ENCODE results near the gene THOC6.
A peak's percentile ranks its signal among the peaks of the same experiment; 100 is the strongest.
"Not testable (repeated sequence)": the region's sequence is repeated elsewhere in the genome, so short reads cannot be mapped to it uniquely, and the experiment has no call there.

The THOC6 gene

DNA sequence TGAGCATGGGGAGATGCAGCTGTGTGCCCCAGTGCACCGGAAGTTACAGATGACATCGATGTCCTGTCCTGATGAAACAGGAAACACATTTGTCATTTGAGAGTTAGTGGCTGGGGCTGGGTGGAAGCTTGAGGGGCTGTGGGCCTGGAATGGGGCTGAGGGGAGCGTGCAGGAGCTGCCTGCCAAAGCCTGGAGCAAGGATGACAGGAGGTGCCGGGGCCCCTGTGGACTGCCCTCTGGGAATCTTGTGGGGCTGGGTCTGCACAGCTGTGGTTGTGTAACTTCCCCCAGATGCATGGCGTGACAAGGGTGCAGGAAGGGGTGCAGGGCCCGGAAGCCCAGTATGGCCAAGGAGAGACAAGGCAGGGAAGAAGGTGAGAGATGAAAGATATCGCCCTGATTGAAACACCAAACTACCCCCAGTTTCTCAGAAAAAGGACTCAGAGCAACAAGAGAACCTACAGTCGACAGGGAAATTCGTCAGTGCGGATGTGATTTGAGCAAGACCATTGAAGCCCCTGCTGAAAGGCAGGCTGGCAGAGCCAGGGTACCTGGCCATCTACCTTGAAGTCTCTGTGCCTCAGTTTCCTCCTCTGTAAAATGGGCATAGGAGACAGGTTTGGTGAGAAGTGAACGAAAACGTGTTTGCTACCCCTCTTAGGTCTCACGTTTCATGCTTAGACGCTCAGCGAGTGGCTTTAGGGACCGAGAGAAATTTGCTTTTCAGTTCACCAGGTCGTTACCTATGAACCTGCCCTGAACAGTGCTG lies 31.3 kb downstream of the THOC6 start:
- ATAC-seq, result no peak
- DNase-seq, result no peak

- DNase-seq, result not testable (repeated sequence)
Observed at GRCh38 chr16:3055734-3056115, 31.9 kb downstream of the THOC6 start.

GRCh38 chr16:3056336-3057180 lies 32.7 kb downstream of the THOC6 start:
- ATAC-seq (no peak), DNase-seq (no peak)

More at GRCh38 chr16:3055734-3056115, 31.9 kb downstream of the THOC6 start:
- ATAC-seq, result not testable (repeated sequence)

GRCh38 chr16:3057181-3058138 lies 33.6 kb downstream of the THOC6 start:
- no peak for DNase-seq
- ATAC-seq, result no peak

DNA sequence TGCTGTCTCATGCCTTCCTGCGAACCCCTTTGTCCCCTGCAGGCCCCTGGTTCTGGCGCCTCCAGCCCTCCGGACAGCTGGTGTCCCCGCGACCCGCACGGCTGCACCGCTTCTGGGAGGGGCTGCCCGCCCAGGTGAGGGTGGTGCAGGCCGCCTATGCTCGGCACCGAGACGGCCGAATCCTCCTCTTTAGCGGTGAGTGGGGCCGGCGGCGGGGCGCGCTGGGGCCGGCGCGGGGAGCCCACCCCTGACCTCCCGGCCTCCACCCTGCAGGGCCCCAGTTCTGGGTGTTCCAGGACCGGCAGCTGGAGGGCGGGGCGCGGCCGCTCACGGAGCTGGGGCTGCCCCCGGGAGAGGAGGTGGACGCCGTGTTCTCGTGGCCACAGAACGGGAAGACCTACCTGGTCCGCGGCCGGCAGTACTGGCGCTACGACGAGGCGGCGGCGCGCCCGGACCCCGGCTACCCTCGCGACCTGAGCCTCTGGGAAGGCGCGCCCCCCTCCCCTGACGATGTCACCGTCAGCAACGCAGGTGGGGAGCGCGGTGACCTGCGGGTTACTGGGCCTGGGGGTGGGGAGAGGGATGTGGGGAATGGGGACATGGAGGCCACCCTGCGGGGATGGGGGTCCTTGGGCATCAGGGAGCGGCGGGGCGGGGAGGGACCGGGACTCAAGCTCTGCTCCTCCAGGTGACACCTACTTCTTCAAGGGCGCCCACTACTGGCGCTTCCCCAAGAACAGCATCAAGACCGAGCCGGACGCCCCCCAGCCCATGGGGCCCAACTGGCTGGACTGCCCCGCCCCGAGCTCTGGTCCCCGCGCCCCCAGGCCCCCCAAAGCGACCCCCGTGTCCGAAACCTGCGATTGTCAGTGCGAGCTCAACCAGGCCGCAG lies 34.5 kb downstream of the THOC6 start:
- peak; percentile 64 for DNase-seq

DNA sequence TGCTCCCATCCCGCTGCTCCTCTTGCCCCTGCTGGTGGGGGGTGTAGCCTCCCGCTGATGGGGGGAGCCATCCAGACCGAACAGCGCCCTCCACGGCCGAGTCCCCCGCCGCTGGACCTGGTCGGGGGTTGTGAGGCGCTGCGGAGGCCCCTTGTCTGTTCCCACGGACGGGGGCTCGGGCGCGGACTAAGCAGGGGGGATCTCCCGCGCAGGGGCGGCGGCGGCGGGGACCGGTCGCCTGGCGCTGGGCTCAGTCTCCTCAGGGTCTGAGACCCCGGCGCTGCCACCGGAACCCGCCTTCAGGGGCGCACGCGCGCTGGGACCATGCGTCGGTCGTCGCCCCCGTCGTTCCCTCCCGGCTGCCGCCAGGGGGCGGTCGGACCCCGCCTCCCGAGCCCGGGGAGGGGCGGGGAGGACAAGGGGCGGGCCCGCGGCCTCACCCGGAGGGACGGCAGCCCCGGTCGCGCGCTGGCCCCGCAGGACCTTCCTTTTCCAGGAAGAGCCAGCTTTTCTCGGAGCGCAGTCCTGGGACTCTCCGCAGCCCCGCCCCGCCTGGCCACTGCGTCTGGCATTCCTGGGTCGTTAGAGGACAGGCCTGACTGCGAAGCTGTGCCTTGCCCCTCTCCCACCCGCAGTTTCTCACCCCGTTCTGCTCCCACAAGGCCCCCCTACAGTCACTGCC lies 35.3 kb downstream of the THOC6 start:
- ATAC-seq (peak; percentile 92), DNase-seq (peak; percentile 93)

More for the DNA sequence above, 34.5 kb downstream of the THOC6 start:
- ATAC-seq, result peak; percentile 44

- ATAC-seq, result no peak
- DNase-seq, result no peak
Observed at GRCh38 chr16:3059723-3060242, 35.9 kb downstream of the THOC6 start.

GRCh38 chr16:3060339-3061127 lies 36.7 kb downstream of the THOC6 start:
- DNase-seq (no peak), ATAC-seq (no peak)

DNA sequence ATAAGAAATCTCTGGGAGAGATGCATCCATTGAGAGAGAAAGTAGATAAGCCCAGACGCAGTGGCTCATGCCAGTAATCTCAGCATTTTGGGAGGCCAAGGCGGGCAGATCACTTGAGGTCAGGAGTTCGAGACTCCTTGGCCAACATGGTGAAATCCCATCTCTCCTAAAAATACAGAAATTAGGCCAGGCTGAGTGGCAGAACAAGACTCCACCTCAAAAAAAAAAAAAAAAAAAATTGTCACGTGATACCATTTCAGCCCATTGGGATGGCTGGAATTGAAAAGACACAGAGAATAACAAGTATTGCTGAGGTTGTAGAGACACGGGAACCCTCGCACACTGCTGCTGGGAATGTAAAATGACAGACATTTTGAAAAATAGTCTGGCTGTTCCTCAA lies 38.7 kb downstream of the THOC6 start:
- ATAC-seq (no peak), DNase-seq (no peak)

DNA sequence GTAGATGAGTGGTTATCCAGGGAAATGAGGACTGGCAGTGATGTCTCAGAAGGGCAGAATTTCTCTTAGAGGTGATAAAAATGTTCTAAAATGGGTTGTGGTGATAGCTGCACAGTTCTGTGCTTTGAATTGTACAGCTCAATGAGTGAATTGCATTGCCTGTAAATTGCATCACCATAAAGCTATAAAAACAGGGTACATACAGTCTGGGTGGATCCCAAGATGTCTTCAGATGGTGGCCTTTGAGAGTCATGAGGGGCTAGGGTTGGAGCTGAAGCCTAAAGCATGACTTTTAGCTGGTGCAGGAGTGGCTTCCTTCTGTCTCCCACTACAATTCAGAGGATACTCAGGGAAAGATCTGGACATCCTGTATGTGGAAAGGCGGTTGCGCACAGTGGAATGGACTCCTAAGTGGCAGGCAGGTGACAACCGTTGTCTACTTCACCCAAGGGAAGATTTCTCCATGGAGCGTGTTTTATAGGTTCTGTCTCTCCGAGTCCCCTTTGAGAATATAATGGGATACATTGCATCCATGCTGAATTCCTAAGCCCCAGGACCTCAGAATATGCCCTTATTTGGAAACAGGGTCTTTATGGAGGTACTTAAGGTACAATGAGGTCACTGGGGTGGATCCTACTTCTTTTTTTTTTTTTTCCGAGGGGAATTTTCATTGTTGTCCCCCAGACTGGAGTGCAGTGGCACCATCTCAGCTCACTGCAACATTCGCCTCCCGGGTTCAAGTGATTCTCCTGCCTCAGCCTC lies 40.0 kb downstream of the THOC6 start:
- DNase-seq, result no peak
- ATAC-seq, result no peak

GRCh38 chr16:3065069-3065741 lies 41.4 kb downstream of the THOC6 start, which contains the start of gene IL32:
TSS of gene IL32 (plus strand) at chr16:3065640. CDS start at chr16:3065812, 172 bp downstream.
- DNase-seq (peak; percentile 79), ATAC-seq (peak; percentile 60)

- peak; percentile 26 for ATAC-seq
- DNase-seq, result peak; percentile 49
Observed at GRCh38 chr16:3065742-3066439, 42.1 kb downstream of the THOC6 start.

DNA sequence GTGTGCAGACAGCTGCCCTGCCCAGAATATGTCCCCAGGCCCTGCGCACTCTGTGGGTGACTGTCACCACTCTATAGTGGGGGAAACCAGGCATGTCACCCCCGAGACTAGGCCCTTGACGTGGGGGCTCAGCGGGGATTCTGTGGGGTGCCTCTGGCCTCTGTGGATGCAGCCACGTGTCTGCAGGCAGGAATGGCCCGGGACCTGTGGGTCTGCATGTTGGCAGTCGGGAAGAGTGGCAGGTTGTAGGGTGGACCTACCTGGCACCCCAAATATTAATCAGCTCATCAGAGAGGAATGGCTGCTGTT lies 42.6 kb downstream of the THOC6 start:
- DNase-seq, result no peak
- no peak for ATAC-seq

DNA sequence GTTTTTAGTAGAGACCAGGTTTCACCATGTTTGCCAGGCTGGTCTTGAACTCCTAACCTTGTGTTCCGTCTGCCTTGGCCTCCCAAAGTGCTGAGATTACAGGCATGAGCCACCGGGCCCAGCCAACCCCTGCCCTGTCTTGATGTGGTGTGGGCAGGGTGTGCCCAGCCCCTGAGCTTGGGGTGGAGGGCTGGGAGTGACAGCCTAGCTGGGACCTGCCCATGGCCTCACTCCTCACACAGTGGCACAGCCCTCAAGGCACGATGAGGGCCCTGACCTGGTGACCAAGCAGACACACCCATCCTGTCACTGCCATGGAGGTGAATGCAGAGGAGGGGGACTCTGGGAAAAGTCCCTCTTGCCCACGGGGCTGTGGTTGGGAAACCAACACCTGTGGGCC lies 44.7 kb downstream of the THOC6 start:
- no peak for ATAC-seq
- DNase-seq, result no peak

DNA sequence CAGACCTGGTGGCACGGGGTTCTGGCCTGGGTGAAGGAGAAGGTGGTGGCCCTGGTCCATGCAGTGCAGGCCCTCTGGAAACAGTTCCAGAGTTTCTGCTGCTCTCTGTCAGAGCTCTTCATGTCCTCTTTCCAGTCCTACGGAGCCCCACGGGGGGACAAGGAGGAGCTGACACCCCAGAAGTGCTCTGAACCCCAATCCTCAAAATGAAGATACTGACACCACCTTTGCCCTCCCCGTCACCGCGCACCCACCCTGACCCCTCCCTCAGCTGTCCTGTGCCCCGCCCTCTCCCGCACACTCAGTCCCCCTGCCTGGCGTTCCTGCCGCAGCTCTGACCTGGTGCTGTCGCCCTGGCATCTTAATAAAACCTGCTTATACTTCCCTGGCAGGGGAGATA lies 45.3 kb downstream of the THOC6 start:
- not testable (repeated sequence) for DNase-seq, ATAC-seq

GRCh38 chr16:3070608-3071111 lies 46.8 kb downstream of the THOC6 start:
- no peak for ATAC-seq
- DNase-seq, result no peak

DNA sequence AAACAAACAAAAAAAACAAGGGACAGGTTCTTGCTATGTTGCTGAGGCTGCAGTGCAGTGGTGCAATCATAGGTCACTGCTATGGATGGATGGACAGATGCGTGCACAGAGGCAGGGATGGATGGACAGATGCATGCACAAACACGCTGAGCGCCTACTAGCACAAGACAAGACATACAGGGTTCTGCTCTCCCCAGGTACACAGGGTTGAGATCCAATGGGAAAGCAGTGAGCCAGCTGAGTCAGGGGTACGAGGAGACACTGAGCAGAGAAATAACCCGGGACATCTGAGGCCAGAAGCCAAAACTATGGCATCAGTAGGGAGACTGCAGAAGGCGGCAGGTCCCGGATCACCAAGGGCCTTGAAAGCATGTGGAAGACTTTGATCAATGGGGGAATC lies 47.8 kb downstream of the THOC6 start:
- no peak for ATAC-seq
- DNase-seq, result no peak

Data from stimulated activated naive CD8-positive, alpha-beta T cell treated with anti-CD3 and anti-CD28 coated beads, Interleukin-15, Interleukin-2, amounts not matched to agents 100 U/mL and 50 U/mL, for 24 hours (primary cell).